Measurements from ENCODE around the gene ADAM12. TPM values are rescaled to one million over a fixed set of nuclear protein-coding genes. Genes with fewer than 3 reads are reported as not detected.

Gene ADAM12
- total and polyA plus RNA-seq, 10 of the 15 experiments (the other 5 are each of a cell fraction or from before 2014, with no cell fraction given), result under 0.01 to 0.62 (median 0.04) TPM; not detected in 5

DNA sequence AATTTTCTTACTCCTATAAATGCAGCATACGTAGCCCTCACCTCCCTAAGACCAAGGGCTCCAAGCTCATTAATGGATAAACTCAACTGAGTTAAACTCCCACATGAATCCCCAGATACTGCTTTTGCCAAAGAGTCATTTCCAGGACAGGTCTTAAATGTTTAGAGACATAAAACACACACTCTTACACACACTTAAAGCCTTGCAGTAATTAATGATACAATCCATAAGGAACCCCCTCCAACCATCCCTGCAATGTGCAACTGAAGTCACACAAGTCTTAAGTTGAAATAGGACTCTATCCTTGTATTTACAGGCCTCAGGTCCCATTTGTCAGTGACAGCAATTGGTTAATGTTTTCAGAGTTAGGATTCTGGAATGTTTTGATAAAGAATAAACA is 297.8 kb downstream of the ADAM12 start:
- Histone ChIP-seq H3K27me3 (replicated peaks in 1 of 2; ENCODE audit: control insufficient read depth in 2 of 2, insufficient read depth in 2 of 2, low read length in 1 of 2) (no peaks in the 10 kb centered on the region; a peak in 1 of 4 replicates), H2AFZ (ENCODE audit: control insufficient read depth, low read depth, low read length) (no peak overlapping the region), H3K4me3 (no peak overlapping the region), H3K9me3 (replicated peaks; ENCODE audit: control insufficient read depth, insufficient read depth, low read length) (no peaks in the 10 kb centered on the region), H3K4me1 (ENCODE audit: control insufficient read depth, insufficient read depth, low read length) (no peaks in the 10 kb centered on the region), H4K20me1 (ENCODE audit: control insufficient read depth, insufficient read depth) (no peaks in the 10 kb centered on the region), H3K36me3 (ENCODE audit: control insufficient read depth in 2 of 2, insufficient read depth in 2 of 2, low read length in 1 of 2) (no peaks in the 10 kb centered on the region), H3K9ac (ENCODE audit: control insufficient read depth, insufficient read depth, low read length) (no peak overlapping the region), H3K27ac (ENCODE audit: control insufficient read depth, insufficient read depth) (no peak overlapping the region), H3K4me2 (ENCODE audit: control insufficient read depth, insufficient read depth) (no peak overlapping the region), H3K79me2 (ENCODE audit: control insufficient read depth, insufficient read depth, low read length) (no peaks in the 10 kb centered on the region)
- BruUV-seq (replicated peaks), result no TSS peak
- no peak for ATAC-seq
- WGBS (ENCODE audit: insufficient coverage, insufficient replicate concordance, low lambda C conversion rate, missing lambda C conversion rate), result 0% methylated on average over 1 of the region's 1 CpG
- ChIA-PET SMC1A (ENCODE audit: uncharacterized antibody, unreplicated experiment) (no interaction called here), RAD21 (ENCODE audit: unreplicated experiment) (no interaction called here), CTCF (no interaction called here), POLR2A (interaction anchor here (0.5 kb wide), 1 partner anchor 202 kb away, joined by 3 read pairs; no protein-coding TSS in a partner anchor)
- FAIRE-seq, result no peak
- DNase-seq (ENCODE audit: low read depth, low spot score), result no peak
- in situ Hi-C loops (cut with MboI) (no loop called here), intact Hi-C loops (cut with micrococcal nuclease; ENCODE audit: unreplicated experiment) (no loop called here)
- TF ChIP-seq ZNF274 (IDR thresholded peaks at IDR 0.05; ENCODE audit: insufficient read depth, insufficient read length), result no peak
- no peak for TF ChIP-seq MXI1 (IDR thresholded peaks at IDR 0.05; ENCODE audit: low read depth, low read length)
- TF ChIP-seq JUND (IDR thresholded peaks at IDR 0.05; ENCODE audit: low read depth, low read length), result no peak
- no peak for TF ChIP-seq PAX8 (IDR thresholded peaks at IDR 0.05)
- TF ChIP-seq ESRRA (IDR thresholded peaks at IDR 0.05; ENCODE audit: low read length), result no peak
- no peak for TF ChIP-seq RFX5 (IDR thresholded peaks at IDR 0.05; ENCODE audit: low read depth, low read length)
- TF ChIP-seq IRF3 (IDR thresholded peaks at IDR 0.05), result no peak
- TF ChIP-seq NR2C1 (IDR thresholded peaks at IDR 0.05), result no peak
- TF ChIP-seq, protein P1, sequence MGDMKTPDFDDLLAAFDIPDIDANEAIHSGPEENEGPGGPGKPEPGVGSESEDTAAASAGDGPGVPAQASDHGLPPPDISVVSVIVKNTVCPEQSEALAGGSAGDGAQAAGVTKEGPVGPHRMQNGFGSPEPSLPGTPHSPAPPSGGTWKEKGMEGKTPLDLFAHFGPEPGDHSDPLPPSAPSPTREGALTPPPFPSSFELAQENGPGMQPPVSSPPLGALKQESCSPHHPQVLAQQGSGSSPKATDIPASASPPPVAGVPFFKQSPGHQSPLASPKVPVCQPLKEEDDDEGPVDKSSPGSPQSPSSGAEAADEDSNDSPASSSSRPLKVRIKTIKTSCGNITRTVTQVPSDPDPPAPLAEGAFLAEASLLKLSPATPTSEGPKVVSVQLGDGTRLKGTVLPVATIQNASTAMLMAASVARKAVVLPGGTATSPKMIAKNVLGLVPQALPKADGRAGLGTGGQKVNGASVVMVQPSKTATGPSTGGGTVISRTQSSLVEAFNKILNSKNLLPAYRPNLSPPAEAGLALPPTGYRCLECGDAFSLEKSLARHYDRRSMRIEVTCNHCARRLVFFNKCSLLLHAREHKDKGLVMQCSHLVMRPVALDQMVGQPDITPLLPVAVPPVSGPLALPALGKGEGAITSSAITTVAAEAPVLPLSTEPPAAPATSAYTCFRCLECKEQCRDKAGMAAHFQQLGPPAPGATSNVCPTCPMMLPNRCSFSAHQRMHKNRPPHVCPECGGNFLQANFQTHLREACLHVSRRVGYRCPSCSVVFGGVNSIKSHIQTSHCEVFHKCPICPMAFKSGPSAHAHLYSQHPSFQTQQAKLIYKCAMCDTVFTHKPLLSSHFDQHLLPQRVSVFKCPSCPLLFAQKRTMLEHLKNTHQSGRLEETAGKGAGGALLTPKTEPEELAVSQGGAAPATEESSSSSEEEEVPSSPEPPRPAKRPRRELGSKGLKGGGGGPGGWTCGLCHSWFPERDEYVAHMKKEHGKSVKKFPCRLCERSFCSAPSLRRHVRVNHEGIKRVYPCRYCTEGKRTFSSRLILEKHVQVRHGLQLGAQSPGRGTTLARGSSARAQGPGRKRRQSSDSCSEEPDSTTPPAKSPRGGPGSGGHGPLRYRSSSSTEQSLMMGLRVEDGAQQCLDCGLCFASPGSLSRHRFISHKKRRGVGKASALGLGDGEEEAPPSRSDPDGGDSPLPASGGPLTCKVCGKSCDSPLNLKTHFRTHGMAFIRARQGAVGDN (IDR thresholded peaks at IDR 0.05), result no peak
- no peak for TF ChIP-seq ZNF622 (IDR thresholded peaks at IDR 0.05)
- no peak for TF ChIP-seq POLR2A (IDR thresholded peaks at IDR 0.05; ENCODE audit: low read depth, low read length)
- no peak for TF ChIP-seq SIX5 (IDR thresholded peaks at IDR 0.05; ENCODE audit: low read depth, low read length, severe bottlenecking)
- no peak for TF ChIP-seq KLF5 (IDR thresholded peaks at IDR 0.05; ENCODE audit: partially characterized antibody)
- TF ChIP-seq, protein P2, sequence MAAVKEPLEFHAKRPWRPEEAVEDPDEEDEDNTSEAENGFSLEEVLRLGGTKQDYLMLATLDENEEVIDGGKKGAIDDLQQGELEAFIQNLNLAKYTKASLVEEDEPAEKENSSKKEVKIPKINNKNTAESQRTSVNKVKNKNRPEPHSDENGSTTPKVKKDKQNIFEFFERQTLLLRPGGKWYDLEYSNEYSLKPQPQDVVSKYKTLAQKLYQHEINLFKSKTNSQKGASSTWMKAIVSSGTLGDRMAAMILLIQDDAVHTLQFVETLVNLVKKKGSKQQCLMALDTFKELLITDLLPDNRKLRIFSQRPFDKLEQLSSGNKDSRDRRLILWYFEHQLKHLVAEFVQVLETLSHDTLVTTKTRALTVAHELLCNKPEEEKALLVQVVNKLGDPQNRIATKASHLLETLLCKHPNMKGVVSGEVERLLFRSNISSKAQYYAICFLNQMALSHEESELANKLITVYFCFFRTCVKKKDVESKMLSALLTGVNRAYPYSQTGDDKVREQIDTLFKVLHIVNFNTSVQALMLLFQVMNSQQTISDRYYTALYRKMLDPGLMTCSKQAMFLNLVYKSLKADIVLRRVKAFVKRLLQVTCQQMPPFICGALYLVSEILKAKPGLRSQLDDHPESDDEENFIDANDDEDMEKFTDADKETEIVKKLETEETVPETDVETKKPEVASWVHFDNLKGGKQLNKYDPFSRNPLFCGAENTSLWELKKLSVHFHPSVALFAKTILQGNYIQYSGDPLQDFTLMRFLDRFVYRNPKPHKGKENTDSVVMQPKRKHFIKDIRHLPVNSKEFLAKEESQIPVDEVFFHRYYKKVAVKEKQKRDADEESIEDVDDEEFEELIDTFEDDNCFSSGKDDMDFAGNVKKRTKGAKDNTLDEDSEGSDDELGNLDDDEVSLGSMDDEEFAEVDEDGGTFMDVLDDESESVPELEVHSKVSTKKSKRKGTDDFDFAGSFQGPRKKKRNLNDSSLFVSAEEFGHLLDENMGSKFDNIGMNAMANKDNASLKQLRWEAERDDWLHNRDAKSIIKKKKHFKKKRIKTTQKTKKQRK (IDR thresholded peaks at IDR 0.05; ENCODE audit: low read depth, low read length), result no peak
- TF ChIP-seq NR2C2 (IDR thresholded peaks at IDR 0.05; ENCODE audit: borderline replicate concordance, control insufficient read depth, insufficient read length, low read depth), result no peak
- no peak for TF ChIP-seq RBBP5 (conservative IDR thresholded peaks at IDR 0.05)
- TF ChIP-seq EZH2 (IDR thresholded peaks at IDR 0.05; ENCODE audit: borderline replicate concordance, control insufficient read depth, low read depth, low read length), result no peak

Measured in GM12878 (cell line).